OCI-LY3 (cell line): ENCODE results near the gene IRAK2.

Source experiments
- H2AFZ ChIP-seq: fragments of 200-600, 300-600 bp; shearing (Covaris generic); 2 replicates; pipeline ENCODE4 v1.6.0; 2014; ENCODE audit warnings: antibody characterized with exemption, low read depth, low read length
- H3K27ac ChIP-seq: fragments of 200-600, 300-600 bp; sonication (generic); 2 replicates; pipeline ENCODE4 v1.5.1; 2014; ENCODE audit warnings: mild to moderate bottlenecking, low read length, moderate library complexity, mixed read lengths
- H3K27me3 ChIP-seq: fragments of 200-600, 300-600 bp; sonication (generic); 2 replicates; pipeline ENCODE4 v1.6.1; 2014; ENCODE audit warnings: low read depth, low read length, mixed read lengths
- H3K36me3 ChIP-seq: fragments of 200-600, 300-600 bp; sonication (generic); replicated peaks from 2 replicates; pipeline ENCODE3; 2014; ENCODE audit warnings: low read depth, low read length, mixed read lengths
- H3K4me1 ChIP-seq: fragments of 300-600, 200-600 bp; sonication (generic); 2 replicates; pipeline ENCODE4 v1.6.1; 2014; ENCODE audit warnings: low read length, mixed read lengths
- H3K4me2 ChIP-seq: fragments of 200-600, 300-600 bp; sonication (generic); 2 replicates; pipeline ENCODE4 v1.6.1; 2014; ENCODE audit warnings: low read length, mixed read lengths
- H3K4me3 ChIP-seq: fragments of 300-600, 200-600 bp; sonication (generic); 2 replicates; pipeline ENCODE4 v1.5.1; 2014; ENCODE audit warnings: antibody characterized with exemption, mild to moderate bottlenecking, low read length, moderate library complexity
- H3K79me2 ChIP-seq: fragments of 300-600, 200-600 bp; shearing (Covaris generic); 2 replicates; pipeline ENCODE4 v1.6.1; 2014; ENCODE audit warnings: mild to moderate bottlenecking, low read length, mixed read lengths
- H3K9ac ChIP-seq: fragments of 300-600, 200-600 bp; shearing (Covaris generic); 2 replicates; pipeline ENCODE4 v1.6.0; 2014; ENCODE audit warnings: mild to moderate bottlenecking, low read length, moderate library complexity
- H3K9me3 ChIP-seq: fragments of 200-600, 300-600 bp; shearing (Covaris generic); 2 replicates; pipeline ENCODE4 v1.6.1; 2014; ENCODE audit warnings: low read length, mixed read lengths; ENCODE audit not compliant: insufficient read depth
- H4K20me1 ChIP-seq: fragments of 200-600, 300-600 bp; sonication (generic); 2 replicates; pipeline ENCODE4 v1.6.1; 2016; ENCODE audit warnings: low read length, mixed read lengths; ENCODE audit not compliant: insufficient read depth
- EZH2phosphoT487 ChIP-seq: fragments of 200-600 bp; shearing (Covaris generic); IDR thresholded peaks from 2 replicates; pipeline ENCODE4 v1.6.1; 2018; ENCODE audit warnings: antibody characterized with exemption, mixed run types, low read depth
- TF ChIP-seq, protein P1 (sequence below): fragments of 200-600, 300-600 bp; sonication (generic); IDR thresholded peaks from 2 replicates; pipeline ENCODE4 v1.5.1; 2014; ENCODE audit warnings: antibody characterized with exemption, low read length, low read depth

IRAK2 gene

DNA sequence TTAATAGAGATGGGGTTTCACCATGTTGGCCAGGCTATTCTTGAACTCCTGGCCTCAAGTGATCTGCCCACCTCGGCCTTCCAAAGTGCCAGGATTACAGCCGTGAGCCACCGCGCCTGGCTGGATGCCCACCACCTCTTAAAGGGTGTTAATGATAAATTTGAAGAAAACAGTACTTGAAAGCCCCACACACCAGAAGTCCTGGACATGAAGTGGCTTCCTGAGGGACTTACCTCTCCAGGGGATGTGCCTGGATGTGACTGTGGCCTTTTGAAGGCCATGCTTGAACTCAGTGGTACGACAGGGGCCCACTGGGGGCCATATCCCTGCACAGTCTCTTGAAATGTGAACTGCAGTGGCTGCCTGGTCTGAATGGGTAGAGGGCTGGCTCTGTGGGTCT, 18.2 kb downstream of the IRAK2 start:
- H3K9ac ChIP-seq, result no peak overlapping the region
- no peak overlapping the region for H3K4me2 ChIP-seq
- H2AFZ ChIP-seq, result no peak overlapping the region
- H3K36me3 ChIP-seq, result no peaks in the 10 kb centered on the region
- H3K4me3 ChIP-seq, result no peak overlapping the region
- no peaks in the 10 kb centered on the region for H4K20me1 ChIP-seq
- no peaks in the 10 kb centered on the region for H3K79me2 ChIP-seq
- H3K4me1 ChIP-seq, result no peaks in the 10 kb centered on the region
- H3K9me3 ChIP-seq, result no peaks in the 10 kb centered on the region
- no peak overlapping the region for H3K27ac ChIP-seq
- TF ChIP-seq EZH2phosphoT487, result no peak
- TF ChIP-seq, protein P1, sequence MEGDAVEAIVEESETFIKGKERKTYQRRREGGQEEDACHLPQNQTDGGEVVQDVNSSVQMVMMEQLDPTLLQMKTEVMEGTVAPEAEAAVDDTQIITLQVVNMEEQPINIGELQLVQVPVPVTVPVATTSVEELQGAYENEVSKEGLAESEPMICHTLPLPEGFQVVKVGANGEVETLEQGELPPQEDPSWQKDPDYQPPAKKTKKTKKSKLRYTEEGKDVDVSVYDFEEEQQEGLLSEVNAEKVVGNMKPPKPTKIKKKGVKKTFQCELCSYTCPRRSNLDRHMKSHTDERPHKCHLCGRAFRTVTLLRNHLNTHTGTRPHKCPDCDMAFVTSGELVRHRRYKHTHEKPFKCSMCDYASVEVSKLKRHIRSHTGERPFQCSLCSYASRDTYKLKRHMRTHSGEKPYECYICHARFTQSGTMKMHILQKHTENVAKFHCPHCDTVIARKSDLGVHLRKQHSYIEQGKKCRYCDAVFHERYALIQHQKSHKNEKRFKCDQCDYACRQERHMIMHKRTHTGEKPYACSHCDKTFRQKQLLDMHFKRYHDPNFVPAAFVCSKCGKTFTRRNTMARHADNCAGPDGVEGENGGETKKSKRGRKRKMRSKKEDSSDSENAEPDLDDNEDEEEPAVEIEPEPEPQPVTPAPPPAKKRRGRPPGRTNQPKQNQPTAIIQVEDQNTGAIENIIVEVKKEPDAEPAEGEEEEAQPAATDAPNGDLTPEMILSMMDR, result no peak
- no peaks in the 10 kb centered on the region for H3K27me3 ChIP-seq

DNA sequence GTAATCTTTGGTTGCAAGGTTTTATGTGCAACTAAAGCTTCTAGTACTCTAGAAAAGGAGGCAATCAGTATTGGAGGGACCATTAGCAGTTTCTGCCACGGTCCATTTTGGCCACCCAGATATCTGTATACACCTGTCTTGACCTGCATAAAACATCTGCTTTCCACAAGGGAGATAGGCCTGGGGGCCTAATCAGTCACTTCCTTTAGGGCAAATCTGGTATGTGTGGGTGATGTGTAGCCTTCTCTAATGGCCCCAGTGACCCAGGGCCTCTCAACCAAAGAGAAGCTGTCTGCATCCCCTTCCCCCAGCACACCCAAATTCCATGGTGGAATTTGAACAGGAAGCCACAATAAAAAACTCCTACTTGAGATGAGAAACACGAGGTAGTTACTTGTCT, 19.5 kb downstream of the IRAK2 start:
- Histone ChIP-seq H3K4me2 (no peak overlapping the region), H3K36me3 (no peaks in the 10 kb centered on the region), H3K4me3 (no peak overlapping the region), H3K9ac (no peak overlapping the region), H3K4me1 (no peaks in the 10 kb centered on the region), H3K27ac (no peak overlapping the region), H3K9me3 (no peaks in the 10 kb centered on the region), H2AFZ (no peak overlapping the region), H4K20me1 (no peaks in the 10 kb centered on the region), H3K27me3 (no peaks in the 10 kb centered on the region), H3K79me2 (no peaks in the 10 kb centered on the region)
- TF ChIP-seq, protein P1, result no peak
- no peak for TF ChIP-seq EZH2phosphoT487

DNA sequence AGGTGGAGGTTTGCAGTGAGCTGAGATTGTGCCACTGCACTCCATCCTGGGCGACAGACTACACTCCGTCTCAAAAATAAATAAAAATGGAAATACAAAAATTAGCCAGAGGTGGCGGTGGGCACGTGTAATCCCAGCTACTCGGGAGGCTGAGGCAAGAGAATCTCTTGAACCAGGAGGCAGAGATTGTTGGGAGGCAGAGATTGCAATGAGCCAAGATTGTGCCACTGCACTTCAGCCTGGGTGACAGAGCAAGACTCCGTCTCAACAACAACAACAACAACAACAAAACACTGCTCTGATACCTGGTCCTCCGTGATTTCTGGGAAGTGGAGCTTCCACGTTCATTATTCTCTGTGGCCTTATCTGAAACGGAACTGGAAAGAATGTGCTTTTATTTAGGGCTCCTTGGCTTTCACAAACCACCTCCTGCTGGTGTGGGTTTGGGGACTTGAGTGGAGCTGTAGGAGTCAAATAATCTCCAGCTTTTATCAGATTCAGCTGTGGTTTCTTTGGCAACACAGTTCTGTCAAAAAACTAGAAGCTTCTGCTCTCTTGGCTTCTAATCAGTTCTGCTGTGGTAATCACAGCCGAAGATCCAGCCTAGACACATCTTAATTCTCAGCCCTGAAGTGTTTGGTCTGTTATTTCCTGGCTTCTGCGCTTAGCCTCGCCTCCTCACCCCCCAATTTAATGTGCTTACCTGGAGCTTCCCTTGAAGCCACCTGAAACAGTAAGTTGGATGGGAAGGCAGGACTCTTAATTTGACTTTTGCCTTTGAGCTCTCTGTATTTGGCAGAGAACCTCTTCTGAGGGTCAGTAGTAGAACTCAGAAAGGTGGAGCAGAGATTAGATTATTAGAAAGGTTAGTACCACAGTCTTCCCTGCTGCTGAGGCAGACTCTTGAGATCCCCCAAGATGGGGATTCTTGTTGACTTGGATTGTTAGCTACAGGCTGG, 21.4 kb downstream of the IRAK2 start:
- Histone ChIP-seq H3K9ac (no peak overlapping the region), H3K27me3 (no peaks in the 10 kb centered on the region), H3K79me2 (no peaks in the 10 kb centered on the region), H4K20me1 (no peaks in the 10 kb centered on the region), H3K4me2 (no peak overlapping the region), H2AFZ (no peak overlapping the region), H3K9me3 (no peaks in the 10 kb centered on the region), H3K36me3 (no peaks in the 10 kb centered on the region), H3K4me1 (no peaks in the 10 kb centered on the region), H3K4me3 (no peak overlapping the region), H3K27ac (no peak overlapping the region)
- TF ChIP-seq, protein P1, result no peak
- TF ChIP-seq EZH2phosphoT487, result no peak

DNA sequence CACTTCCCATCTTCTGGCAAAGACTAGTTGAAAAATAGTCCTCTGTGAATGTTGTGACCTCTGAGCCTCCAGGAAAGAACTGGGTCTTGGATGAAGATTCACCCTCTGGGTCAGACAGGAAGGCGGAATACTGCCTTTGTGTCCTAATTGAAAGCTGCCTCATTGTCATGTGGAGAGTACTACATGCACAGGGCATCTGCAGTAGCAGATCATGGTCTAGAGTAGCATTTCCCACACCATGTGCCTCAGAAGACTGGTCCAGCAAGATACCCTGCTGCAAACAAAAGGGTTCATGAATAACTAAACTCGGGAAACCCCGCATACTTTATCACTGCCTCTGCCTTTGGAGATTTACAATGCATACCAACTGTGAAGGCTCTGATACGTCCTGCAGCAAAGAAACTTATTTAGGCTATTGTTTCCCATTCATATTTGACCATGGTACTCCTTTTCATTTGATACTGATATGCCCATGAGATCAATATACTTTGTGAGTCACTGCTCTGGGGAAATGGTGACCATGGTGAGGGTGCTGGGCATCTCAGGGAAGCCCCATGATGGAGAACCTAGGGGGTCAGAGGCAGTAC, 22.7 kb downstream of the IRAK2 start:
- Histone ChIP-seq H3K79me2 (no peaks in the 10 kb centered on the region), H3K4me3 (no peak overlapping the region), H3K4me1 (peaks cover 10% of the 10 kb centered on the region), H3K4me2 (no peak overlapping the region), H3K36me3 (no peaks in the 10 kb centered on the region), H3K9me3 (no peaks in the 10 kb centered on the region), H2AFZ (no peak overlapping the region), H3K9ac (no peak overlapping the region), H4K20me1 (no peaks in the 10 kb centered on the region), H3K27ac (no peak overlapping the region), H3K27me3 (no peaks in the 10 kb centered on the region)
- no peak for TF ChIP-seq EZH2phosphoT487
- TF ChIP-seq, protein P1, result no peak
